Measurements from ENCODE around the gene VCL.
"Not testable (repeated sequence)": the region's sequence is repeated elsewhere in the genome, so short reads cannot be mapped to it uniquely, and the experiment has no call there.

The VCL gene

DNA sequence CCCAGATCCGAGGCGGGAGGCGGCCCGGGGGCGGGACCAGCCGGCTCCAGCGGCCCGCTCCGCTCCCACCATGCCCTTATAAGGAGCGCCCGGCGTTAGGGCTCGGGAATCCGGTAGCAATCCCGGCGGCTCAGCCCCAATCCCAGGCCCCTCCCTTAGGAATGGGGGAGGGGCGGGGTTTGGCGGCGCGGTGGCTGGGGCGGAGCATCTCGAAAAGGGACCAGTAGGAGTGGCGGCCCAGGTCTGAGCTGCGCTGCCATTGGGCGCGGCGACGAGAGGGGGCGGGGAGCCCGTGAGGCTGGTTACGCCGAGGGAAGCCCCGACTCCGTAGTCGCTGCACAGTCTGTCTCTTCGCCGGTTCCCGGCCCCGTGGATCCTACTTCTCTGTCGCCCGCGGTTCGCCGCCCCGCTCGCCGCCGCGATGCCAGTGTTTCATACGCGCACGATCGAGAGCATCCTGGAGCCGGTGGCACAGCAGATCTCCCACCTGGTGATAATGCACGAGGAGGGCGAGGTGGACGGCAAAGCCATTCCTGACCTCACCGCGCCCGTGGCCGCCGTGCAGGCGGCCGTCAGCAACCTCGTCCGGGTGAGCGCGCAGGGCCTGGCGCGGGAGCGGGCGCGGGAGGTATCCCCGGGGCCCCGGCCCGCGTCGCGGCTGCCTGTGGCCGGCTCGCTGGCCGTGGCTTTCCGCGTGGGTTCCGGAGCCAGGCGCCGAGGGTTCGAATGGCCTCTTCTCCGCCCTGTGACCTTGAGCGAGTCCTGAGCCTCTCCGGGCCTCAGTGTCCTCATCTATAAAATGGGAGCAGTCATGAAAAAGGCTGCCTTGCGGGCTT lies at the start of gene VCL:
Gene VCL, plus strand, starts transcription at position 330 of the 836 bp plus-strand sequence. Its CDS starts 92 bp downstream, at position 422.
- H3K27ac Mint-ChIP-seq, result peak within 1 kb of the TSS; percentile 88
- ATAC-seq (peak; percentile 98), DNase-seq (peak; percentile 96)
- no peaks in the 10 kb centered on the region for H3K9me3 Mint-ChIP-seq
- H3K36me3 Mint-ChIP-seq (ENCODE audit: low read depth), result peaks cover 2% of the 10 kb centered on the region
- peak within 1 kb of the TSS; percentile 90 for H3K4me3 Mint-ChIP-seq
- H3K27me3 Mint-ChIP-seq, result no peaks in the 10 kb centered on the region
- peaks cover 43% of the 10 kb centered on the region for H3K4me1 Mint-ChIP-seq

DNA sequence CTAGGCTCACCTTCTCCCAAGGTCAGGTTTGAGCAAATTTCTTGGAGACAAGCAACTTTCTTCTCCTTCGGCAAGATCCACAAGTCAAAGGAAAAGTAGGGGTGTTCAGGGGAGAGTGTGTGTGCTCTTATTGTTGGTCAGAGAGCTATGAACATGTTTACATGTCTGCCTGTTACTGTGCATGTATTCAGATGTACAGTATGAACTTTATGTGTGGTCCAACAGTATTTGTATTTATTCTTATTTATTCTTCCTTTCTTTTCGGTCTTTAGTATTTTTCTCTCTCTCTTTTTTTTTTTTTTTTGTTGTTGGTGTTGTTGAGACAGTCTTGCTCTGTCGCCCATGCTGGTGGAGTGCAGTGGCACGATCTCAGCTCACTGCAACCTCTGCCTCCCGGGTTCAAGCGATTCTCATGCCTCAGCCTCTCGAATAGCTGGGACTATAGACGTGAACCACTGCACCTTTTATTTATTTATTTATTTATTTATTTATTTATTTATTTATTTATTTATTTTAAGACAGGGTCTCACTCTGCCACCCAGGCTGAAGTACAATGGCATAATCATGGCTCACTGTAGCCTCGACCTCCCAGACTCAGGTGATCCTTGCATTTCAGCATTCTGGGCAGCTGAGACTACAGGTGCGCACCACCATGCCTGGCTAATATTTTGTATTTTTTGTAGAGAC lies 48.8 kb upstream of the VCL start:
- Mint-ChIP-seq H3K36me3 (ENCODE audit: low read depth) (no peaks in the 10 kb centered on the region), H3K9me3 (no peaks in the 10 kb centered on the region), H3K4me3 (no peak overlapping the region), H3K27ac (no peak overlapping the region), H3K27me3 (no peaks in the 10 kb centered on the region), H3K4me1 (peaks cover 8% of the 10 kb centered on the region)
- DNase-seq (no peak), ATAC-seq (no peak)

DNA sequence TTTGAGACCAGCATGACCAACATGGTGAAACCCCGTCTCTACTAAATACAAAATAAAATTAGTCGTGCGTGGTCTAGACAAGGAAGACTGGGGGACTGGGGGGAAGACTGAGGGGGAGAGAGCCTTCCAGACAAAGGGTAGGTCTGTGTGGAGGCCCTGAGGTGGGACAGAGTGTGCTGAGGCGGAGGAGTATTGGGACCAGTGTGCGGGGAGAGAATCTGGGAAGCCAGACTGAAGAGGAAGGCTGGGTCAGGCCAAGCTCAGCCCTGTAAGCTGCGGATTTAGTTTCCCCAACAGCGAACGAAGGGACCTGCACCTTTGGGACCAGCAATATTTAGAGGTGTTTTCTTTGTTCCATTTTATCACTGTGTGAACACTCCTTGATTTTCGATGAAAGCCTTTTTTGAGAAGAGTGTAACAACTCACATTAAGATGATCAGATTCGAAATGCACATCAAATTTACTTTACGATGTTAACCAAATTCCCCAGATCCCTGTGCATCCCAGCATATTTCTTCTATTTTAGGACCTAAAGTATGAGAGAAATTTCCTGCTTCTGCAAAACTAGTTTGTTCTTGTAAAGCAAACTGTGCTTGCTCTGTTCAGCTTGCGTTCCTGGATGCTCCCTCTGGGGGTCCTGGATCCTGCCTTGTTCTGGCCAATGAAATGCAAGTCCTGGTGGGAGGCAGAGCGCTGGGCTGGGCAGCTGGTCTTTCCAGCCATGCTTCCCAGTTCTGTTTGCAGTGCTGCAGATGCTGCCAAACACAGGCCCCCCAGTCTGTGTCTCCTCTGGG lies 47.6 kb upstream of the VCL start:
- ATAC-seq (no peak), DNase-seq (no peak)
- Mint-ChIP-seq H3K27me3 (no peaks in the 10 kb centered on the region), H3K27ac (no peak overlapping the region), H3K9me3 (no peaks in the 10 kb centered on the region), H3K4me1 (peaks cover 13% of the 10 kb centered on the region), H3K36me3 (ENCODE audit: low read depth) (no peaks in the 10 kb centered on the region), H3K4me3 (no peak overlapping the region)

DNA sequence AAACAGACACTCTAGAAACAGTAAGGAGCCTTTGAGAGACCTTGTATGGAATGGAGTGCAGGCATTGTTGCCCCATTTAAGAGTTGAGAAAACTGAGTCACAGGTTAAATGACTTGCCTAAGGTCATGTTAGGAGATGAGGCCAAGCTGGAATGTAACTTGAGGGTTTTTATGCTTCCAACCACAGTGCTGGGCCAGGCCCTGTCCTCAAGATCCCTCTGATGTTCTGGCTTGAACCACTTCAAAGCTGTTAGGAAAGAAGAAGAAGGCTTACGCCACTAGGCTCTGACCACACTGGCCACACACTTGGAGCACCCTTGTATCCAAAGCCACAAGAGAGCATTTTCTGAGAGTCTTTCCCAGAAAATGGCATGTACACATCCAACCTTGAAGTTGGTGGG lies 44.3 kb upstream of the VCL start:
- Mint-ChIP-seq H3K4me3 (no peak overlapping the region), H3K4me1 (peaks cover 36% of the 10 kb centered on the region), H3K27ac (peak overlapping the region; percentile 54), H3K36me3 (ENCODE audit: low read depth) (no peaks in the 10 kb centered on the region), H3K9me3 (no peaks in the 10 kb centered on the region), H3K27me3 (no peaks in the 10 kb centered on the region)
- no peak for DNase-seq
- ATAC-seq, result peak; percentile 51

DNA sequence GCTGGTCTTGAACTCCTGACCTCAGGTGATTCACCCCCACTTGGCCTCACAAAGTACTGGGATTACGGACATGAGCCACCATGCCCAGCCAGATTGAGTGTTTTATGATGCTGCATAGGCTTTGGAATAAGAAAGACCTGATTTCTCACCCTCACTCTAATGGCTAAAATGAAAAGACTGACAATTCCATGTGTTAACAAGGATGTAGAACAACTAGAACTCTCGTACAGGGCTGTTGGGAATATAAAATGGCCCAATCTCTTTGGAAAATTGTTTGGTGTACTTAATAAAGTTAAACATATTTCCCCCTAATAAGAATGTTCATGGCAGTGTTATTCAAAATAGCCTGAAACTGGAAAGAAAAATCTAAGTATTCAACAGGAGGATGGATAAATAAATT lies 43.2 kb upstream of the VCL start:
- no peaks in the 10 kb centered on the region for H3K9me3 Mint-ChIP-seq
- peaks cover 42% of the 10 kb centered on the region for H3K4me1 Mint-ChIP-seq
- H3K4me3 Mint-ChIP-seq, result no peak overlapping the region
- H3K27me3 Mint-ChIP-seq, result no peaks in the 10 kb centered on the region
- ATAC-seq (no peak), DNase-seq (no peak)
- no peaks in the 10 kb centered on the region for H3K36me3 Mint-ChIP-seq (ENCODE audit: low read depth)
- no peak overlapping the region for H3K27ac Mint-ChIP-seq

DNA sequence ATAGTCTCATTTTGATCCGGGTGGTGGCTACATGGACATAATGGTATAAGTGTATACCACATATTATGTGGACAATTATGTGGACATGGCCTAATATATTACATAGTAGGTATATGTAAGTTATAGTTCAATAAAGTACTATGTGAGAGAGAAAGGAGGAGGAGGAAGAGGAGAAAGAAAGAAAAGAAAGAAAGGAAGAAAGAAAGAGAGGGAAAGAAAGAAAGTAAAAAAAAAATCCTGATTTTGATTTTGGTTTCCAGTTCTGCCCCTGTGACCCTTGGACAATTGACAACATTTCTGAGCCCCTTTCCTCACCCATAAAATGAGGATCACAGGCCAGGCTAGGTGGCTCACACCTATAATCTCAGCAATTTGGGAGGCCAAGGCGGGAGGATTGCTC lies 42.2 kb upstream of the VCL start:
- Mint-ChIP-seq H3K27ac (no peak overlapping the region), H3K27me3 (no peaks in the 10 kb centered on the region), H3K36me3 (ENCODE audit: low read depth) (no peaks in the 10 kb centered on the region), H3K4me1 (peaks cover 51% of the 10 kb centered on the region), H3K4me3 (no peak overlapping the region), H3K9me3 (no peaks in the 10 kb centered on the region)
- ATAC-seq (no peak), DNase-seq (no peak)

DNA sequence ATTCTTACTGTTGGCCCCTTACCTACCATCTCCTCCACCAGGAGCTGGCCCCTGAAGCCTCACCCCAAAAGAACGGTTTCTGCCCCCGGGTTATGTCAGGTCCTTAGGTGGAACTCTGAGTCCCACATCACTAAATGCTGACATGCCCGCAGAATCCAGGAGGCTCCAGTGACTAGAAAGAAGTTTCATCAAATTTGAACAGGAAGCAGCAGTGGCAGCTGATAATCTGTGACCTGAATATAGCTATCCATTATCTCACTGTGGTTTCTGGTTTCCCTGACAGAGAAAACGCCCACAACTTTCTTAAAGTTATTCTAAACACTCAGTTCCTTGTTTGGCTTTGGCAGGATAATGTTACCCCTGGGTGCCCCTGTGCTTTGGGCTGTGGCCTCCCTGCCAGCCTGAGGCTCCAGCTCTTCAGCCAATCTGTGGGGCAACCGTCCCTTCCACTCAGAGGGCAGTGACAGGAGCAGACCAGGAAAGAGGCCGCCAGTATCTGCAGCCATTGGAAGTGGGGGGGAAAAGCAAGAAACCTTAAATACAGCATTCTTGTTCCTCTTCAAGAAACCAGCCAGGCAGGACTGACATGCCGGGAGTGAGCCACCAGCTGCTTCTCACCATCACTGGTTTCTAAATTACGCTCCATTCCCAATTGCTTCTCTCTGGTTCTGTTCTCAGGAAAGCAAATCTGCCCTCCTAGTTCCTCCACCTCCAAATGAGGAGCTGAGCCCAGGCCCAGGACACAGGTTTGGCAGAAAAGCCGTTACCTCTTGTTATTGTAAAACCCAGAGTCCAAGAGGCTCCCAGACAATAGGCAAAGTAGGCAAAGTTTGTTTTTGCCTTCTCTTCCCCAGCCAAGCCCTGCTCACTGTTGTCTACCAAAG lies 41.2 kb upstream of the VCL start:
- DNase-seq, result no peak
- no peaks in the 10 kb centered on the region for H3K9me3 Mint-ChIP-seq
- H3K27me3 Mint-ChIP-seq, result no peaks in the 10 kb centered on the region
- H3K36me3 Mint-ChIP-seq (ENCODE audit: low read depth), result no peaks in the 10 kb centered on the region
- H3K27ac Mint-ChIP-seq, result peak overlapping the region; percentile 84
- peak; percentile 86 for ATAC-seq
- H3K4me3 Mint-ChIP-seq, result peak overlapping the region; percentile 43
- peaks cover 51% of the 10 kb centered on the region for H3K4me1 Mint-ChIP-seq

DNA sequence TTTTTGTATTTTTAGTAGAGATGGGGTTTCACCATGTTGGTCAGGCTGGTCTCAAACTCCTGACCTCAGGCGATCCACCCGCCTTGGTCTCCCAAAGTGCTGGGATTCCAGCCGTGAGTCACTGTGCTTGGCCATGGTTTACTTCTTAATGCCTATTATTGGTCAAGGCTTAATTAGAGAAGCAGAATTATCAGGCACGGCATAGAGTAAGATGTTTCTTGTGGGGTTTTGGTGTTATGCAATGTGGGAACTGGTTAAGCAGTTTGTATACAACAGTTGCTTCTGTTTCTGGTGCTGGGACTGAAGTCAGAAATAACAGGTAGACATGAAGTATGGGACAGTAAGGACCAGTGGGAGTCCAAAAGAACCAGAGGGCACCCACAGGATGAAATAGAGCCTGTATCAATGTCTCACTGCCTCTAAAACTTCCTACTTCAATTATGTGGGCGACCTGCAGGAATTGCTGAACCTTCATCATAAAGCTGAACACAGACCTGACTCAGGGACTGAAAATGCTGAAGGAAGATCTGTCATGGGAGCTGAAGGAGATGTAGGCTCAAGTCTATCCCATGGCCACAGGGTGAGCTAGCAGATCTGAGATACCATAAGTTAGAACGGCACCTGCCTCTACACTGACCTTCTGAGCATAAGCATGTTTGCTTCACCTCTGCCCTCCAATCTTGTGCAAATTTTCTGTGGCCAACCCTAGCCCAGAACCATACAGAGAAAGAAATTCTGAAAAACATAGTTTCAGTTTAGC lies 38.3 kb upstream of the VCL start:
- no peak overlapping the region for H3K4me3 Mint-ChIP-seq
- no peaks in the 10 kb centered on the region for H3K27me3 Mint-ChIP-seq
- DNase-seq, result no peak
- ATAC-seq, result no peak
- H3K9me3 Mint-ChIP-seq, result no peaks in the 10 kb centered on the region
- H3K4me1 Mint-ChIP-seq, result peaks cover 41% of the 10 kb centered on the region
- no peak overlapping the region for H3K27ac Mint-ChIP-seq
- no peaks in the 10 kb centered on the region for H3K36me3 Mint-ChIP-seq (ENCODE audit: low read depth)

DNA sequence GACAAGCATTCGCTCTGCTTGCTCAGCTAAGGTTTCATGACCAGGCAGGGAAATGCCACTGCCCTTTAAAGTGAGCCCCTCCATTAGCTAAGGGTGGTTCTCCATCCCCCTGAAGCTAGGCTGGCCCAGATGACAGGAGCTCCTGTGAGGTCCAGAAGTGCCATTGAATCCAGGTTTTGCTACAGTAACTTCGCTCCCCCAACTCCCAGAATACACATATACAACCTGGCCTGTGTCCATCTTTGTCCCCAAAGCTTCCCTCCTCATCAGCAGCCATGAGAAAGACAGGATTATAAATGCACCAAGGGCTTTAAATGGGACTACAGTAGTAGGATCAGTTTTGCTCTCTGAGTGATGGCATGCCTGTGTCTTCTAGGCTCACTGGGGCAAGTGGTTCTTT lies 35.5 kb upstream of the VCL start:
- Mint-ChIP-seq H3K27ac (no peak overlapping the region), H3K4me1 (peaks cover 22% of the 10 kb centered on the region), H3K27me3 (no peaks in the 10 kb centered on the region), H3K9me3 (no peaks in the 10 kb centered on the region), H3K36me3 (ENCODE audit: low read depth) (no peaks in the 10 kb centered on the region), H3K4me3 (no peak overlapping the region)
- DNase-seq (no peak), ATAC-seq (no peak)

DNA sequence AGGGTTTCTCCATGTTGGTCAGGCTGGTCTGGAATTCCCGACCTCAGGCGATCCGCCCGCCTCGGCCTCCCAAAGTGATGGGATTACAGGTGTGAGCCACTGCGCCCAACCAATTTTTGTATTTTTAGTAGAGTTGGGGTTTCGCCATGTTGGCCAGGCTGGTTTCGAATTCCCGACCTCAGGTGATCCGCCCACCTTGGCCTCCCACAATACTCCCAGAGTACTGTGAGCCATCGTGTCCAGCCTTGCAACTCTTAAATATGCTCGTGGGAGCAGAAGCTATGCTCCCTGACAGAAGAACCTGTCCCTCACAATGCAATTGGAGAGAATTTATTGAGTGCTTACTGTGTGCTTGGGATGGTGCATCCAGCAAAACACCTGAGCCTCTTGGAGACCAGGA lies 34.4 kb upstream of the VCL start:
- ATAC-seq; H3K9me3 Mint-ChIP-seq; H3K27ac Mint-ChIP-seq; H3K36me3 Mint-ChIP-seq (ENCODE audit: low read depth); DNase-seq; H3K27me3 Mint-ChIP-seq; H3K4me3 Mint-ChIP-seq: not testable (repeated sequence)
- peaks cover 19% of the 10 kb centered on the region for H3K4me1 Mint-ChIP-seq

DNA sequence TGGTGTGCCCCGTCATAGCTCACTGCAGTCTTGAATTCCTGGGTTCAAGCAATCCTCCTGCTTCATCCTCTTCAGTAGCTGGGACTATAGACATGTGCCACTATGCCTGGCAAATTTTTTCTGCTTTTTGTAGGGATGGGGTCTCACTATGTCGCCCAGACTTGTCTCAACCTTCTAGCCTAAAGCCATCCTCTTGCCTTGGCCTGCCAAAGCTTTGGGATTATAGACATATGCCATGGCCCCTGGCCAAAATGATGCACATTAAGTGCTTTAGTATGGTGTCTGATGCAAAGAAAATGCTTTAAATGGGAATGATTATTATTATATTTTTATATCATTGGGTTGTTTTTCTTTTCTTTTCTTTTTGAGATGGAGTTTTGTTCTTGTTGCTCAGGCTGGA lies 33.2 kb upstream of the VCL start:
- H3K4me1 Mint-ChIP-seq, result peaks cover 13% of the 10 kb centered on the region
- H3K27me3 Mint-ChIP-seq, result no peaks in the 10 kb centered on the region
- no peaks in the 10 kb centered on the region for H3K9me3 Mint-ChIP-seq
- H3K36me3 Mint-ChIP-seq (ENCODE audit: low read depth), result no peaks in the 10 kb centered on the region
- ATAC-seq, result no peak
- H3K27ac Mint-ChIP-seq, result no peak overlapping the region
- DNase-seq, result no peak
- no peak overlapping the region for H3K4me3 Mint-ChIP-seq

DNA sequence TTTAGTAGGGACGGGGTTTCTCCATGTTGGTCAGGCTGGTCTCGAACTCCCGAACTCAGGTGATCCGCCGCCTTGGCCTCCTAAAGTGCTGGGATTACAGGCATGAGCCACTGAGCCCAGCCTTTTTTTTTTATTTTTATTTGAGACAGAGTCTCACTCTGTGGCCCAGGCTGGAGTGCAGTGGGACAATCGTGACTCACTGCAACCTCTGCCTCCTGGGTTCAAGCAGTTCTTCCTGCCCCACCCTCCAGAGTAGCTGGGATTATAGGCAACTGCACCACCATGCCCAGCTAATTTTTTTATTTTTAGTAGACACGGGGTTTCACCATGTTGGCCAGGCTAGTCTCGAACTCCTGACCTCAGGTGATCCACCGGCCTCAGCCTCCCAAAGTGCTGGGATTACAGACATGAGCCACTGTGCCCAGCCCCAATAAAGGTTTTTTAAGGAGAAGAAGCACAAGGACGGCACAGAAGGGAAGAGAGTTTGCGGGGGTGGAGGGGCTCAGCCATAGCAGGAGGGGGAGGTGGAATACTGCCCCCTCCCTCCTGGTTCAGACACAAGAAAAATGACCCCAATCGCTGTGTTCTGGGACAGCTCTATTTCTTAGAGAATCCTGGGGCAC lies 32.5 kb upstream of the VCL start:
- not testable (repeated sequence) for H3K4me3 Mint-ChIP-seq; H3K27ac Mint-ChIP-seq; H3K4me1 Mint-ChIP-seq; H3K36me3 Mint-ChIP-seq (ENCODE audit: low read depth); H3K27me3 Mint-ChIP-seq; DNase-seq; H3K9me3 Mint-ChIP-seq; ATAC-seq

Data from activated naive CD8-positive, alpha-beta T cell treated with anti-CD3 and anti-CD28 coated beads, Interleukin-2, amount 50 U/mL, for 24 hours (primary cell).